Measurements from ENCODE around the gene DOCK8.

DOCK8 gene

DNA sequence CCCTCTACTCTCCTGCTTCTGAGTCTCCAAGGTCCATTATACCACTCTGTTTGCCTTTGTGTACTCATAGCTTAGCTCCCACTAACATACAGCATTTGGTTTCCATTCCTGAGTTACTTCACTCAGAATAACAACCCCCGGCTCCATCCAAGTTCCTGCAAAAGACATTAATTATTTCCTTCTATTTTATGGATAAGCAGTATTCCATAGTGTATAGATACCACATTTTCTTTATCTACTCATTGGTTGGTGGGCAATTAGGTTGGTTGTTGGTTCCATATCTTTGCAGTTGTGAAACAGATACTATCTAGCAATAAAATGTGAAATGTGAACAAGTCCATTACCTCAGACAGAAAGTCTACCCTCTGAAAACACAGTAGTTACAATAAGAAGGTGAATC, 110.3 kb downstream of the DOCK8 start:
- POLR2A ChIA-PET: no interaction called here
- DNase-seq (ENCODE audit: extremely low spot score): no peak
- CTCF ChIA-PET: no interaction called here
- TF ChIP-seq, protein P1, sequence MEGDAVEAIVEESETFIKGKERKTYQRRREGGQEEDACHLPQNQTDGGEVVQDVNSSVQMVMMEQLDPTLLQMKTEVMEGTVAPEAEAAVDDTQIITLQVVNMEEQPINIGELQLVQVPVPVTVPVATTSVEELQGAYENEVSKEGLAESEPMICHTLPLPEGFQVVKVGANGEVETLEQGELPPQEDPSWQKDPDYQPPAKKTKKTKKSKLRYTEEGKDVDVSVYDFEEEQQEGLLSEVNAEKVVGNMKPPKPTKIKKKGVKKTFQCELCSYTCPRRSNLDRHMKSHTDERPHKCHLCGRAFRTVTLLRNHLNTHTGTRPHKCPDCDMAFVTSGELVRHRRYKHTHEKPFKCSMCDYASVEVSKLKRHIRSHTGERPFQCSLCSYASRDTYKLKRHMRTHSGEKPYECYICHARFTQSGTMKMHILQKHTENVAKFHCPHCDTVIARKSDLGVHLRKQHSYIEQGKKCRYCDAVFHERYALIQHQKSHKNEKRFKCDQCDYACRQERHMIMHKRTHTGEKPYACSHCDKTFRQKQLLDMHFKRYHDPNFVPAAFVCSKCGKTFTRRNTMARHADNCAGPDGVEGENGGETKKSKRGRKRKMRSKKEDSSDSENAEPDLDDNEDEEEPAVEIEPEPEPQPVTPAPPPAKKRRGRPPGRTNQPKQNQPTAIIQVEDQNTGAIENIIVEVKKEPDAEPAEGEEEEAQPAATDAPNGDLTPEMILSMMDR (IDR thresholded peaks at IDR 0.05; ENCODE audit: control extremely low read depth, extremely low read depth, low read depth, missing control alignments): no peak

DNA sequence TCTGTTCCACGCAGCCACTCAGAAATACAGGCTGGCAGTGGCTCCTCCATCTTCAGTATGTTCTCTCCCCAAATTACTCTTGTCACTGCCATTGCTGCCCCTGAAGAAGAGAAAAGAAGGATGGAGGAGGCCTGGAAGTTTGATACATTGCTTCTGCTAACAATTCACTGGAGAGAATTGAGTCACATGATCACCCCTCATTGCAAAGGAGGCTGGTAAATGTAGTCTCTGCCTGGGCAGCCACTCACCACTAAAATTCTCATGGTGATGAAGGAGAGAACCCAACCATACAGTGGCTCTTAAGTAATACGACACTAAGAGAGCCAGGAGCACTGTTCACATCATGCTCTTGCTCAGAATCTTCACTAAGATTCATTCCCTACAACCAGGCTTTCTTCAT, 112.0 kb downstream of the DOCK8 start:
- TF ChIP-seq, protein P1 (IDR thresholded peaks at IDR 0.05; ENCODE audit: control extremely low read depth, extremely low read depth, low read depth, missing control alignments): no peak
- POLR2A ChIA-PET: no interaction called here

DNA sequence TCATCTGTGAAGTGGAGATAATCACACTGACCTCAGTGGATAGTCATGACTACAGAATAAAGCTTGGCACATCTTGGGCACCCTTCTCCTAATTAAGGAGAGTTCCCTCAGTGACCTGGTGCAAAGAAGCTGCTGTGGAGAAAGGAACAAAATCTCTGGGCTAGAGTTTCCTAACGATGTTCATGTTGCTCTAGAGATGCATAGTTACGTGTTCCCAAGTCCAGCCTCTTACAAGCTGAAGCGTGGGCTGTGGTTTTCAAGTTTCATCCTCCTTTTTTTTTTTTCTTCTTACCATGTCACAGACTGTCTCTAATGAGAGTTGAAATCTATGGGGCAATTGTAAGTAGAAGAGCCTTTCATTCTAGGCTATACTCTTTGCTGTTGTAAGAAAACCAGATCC, 113.8 kb downstream of the DOCK8 start:
- CTCF ChIA-PET: interaction anchor here (1.8 kb wide), 1 partner anchor 12 kb away, joined by 5 read pairs; no protein-coding TSS in a partner anchor
- TF ChIP-seq, protein P1 (IDR thresholded peaks at IDR 0.05; ENCODE audit: control extremely low read depth, extremely low read depth, low read depth, missing control alignments): no peak
- DNase-seq (ENCODE audit: extremely low spot score): no peak
- POLR2A ChIA-PET: no interaction called here

More for the DNA sequence above, 112.0 kb downstream of the DOCK8 start:
- CTCF ChIA-PET: interaction anchor here (1.5 kb wide), 1 partner anchor 10 kb away, joined by 3 read pairs; no protein-coding TSS in a partner anchor
- no peak for DNase-seq (ENCODE audit: extremely low spot score)

DNA sequence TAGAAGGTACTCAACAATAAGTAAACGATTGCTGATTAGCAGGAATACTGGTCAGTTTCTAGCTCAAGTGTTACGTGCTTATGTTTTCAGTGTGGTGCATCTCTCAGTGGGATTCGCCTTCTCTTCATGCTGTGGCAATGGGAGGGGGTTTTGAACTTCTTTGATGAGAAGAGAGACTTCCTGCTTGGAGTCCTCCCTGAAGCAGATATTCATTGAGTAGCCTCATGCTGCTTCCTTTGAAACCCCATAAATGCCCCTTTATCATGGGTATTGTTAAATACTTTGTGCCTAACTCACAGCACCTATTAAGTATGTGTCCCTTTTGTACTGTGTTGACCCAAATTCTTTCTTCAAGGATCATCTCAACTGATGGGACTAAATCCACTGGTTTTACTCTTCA, 116.5 kb downstream of the DOCK8 start:
- TF ChIP-seq, protein P1 (IDR thresholded peaks at IDR 0.05; ENCODE audit: control extremely low read depth, extremely low read depth, low read depth, missing control alignments): no peak
- POLR2A ChIA-PET: no interaction called here
- DNase-seq (ENCODE audit: extremely low spot score): no peak
- CTCF ChIA-PET: no interaction called here

DNA sequence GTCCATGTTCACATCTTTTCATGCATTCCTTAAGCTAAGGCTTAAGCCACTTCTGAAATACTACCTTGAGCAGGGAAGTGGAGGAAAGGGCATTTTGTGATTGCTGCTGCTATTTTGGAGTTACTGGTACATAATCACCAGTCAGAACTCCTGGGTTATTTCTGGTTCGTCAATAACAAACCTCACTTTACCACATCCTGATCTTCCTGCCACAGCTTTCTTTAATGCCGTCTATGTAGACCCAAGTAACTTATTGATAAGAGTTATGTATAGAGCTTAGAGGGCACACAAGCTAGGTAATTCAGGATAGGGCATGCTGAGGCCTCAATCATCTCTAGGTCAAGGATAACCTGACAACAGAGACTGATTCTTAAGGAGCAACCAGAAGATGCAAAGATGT, 120.7 kb downstream of the DOCK8 start:
- DNase-seq (ENCODE audit: extremely low spot score): no peak
- CTCF ChIA-PET: no interaction called here
- TF ChIP-seq, protein P1 (IDR thresholded peaks at IDR 0.05; ENCODE audit: control extremely low read depth, extremely low read depth, low read depth, missing control alignments): no peak
- POLR2A ChIA-PET: no interaction called here

DNA sequence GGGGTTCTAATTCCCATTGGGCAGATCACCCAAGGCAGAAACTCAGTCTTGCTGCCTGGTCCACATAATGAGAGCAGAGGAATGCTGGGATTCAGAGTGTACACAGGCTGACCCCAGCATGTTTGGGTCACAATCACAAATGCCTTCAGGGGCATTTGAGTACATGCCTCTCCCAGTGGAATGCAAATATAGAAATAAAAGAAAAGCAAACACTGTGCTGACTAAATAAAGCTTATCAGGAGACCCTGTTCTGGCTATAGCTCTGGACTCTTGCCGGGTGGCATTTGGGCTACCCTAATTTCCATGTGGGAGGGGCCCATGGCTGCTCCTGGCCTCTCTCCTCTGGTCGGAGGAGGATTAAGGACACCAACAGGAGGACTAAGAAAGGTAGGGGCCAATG, 121.4 kb downstream of the DOCK8 start:
- no peak for DNase-seq (ENCODE audit: extremely low spot score)
- CTCF ChIA-PET: interaction anchor here (1.2 to 1.9 kb wide), 2 partner anchors 10 to 19 kb away, joined by 4 to 6 read pairs; no protein-coding TSS in a partner anchor
- TF ChIP-seq, protein P1 (IDR thresholded peaks at IDR 0.05; ENCODE audit: control extremely low read depth, extremely low read depth, low read depth, missing control alignments): no peak
- POLR2A ChIA-PET: no interaction called here

DNA sequence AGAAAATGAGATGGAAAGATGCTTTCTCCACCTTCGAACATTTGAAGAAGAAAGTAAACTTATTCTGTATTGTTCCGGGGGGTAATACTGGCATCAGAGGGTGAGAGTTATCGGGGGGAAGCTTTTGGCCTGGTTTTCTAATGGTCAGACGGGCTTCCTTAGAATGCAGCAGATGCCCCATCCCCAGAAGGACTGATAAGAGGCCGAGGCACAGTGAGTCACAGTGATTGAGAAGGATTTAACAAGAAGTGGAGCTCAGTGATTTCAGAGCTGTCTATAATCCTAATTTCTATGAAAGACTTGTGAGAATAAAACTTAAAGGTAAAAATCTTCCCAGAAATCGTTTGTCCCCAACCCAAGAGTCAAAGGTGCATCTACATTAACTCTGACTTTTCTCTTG, 123.9 kb downstream of the DOCK8 start:
- CTCF ChIA-PET: interaction anchor here (1.0 to 1.2 kb wide), 2 partner anchors 9 to 12 kb away, joined by 3 read pairs; no protein-coding TSS in a partner anchor
- POLR2A ChIA-PET: no interaction called here
- TF ChIP-seq, protein P1 (IDR thresholded peaks at IDR 0.05; ENCODE audit: control extremely low read depth, extremely low read depth, low read depth, missing control alignments): no peak
- no peak for DNase-seq (ENCODE audit: extremely low spot score)
